Gastroesophageal sphincter (tissue), 2 donors: ENCODE data around the gene ANP32A.

ENCODE experiments used
- EP300 ChIP-seq: sonication (generic); formaldehyde crosslinking; IDR thresholded peaks from one replicate; pipeline ENCODE4 v1.6.1; 2017; ENCODE audit warnings: antibody characterized with exemption, mild to moderate bottlenecking
- POLR2A ChIP-seq, 2 donors: fragments of 450-650 bp; IDR thresholded peaks; one replicate each; pipeline ENCODE4 v1.6.1; 2017; ENCODE audit warnings: antibody characterized with exemption in 2 of 2, mild to moderate bottlenecking in 2 of 2, moderate library complexity in 1 of 2

DNA sequence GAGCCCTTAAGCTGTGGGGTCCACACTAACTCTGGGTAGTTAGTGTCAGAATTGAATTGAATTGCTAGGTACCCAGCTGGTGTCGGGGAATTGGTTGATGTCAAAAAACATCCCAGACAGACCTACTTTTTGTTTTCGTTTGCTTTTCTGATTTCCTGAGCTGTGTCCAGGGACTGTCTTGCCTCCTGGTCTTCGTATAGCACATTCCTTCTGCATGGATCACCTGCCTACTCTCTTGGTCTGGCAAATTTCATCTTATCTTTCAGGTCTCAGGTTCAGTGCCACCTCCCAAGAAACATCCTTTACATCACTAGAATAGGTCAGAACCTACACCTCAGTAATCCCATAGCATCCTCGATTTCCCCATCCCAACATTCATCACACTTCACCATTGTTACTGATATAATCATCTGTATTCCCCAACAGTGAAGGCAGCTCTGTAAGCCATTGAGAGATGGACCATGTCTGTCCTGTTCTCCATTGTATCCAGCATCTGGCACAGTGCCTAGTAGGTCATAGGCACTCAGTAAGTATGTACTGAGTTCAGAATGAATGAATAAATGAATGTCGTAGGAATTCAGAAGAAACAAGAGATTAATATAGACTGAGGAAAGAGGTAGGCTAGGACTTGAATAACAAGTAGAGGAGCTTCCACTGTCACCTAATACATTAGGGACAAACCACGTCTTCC is 81.2 kb downstream of the ANP32A start:
- no peak for TF ChIP-seq POLR2A (IDR thresholded peaks at IDR 0.05)
- no peak for TF ChIP-seq EP300
